ENCODE data around the gene ITGAX.

GRCh38 chr16:31420037-31420436 lies 65.1 kb downstream of the ITGAX start:
- TF ChIP-seq, protein P1, sequence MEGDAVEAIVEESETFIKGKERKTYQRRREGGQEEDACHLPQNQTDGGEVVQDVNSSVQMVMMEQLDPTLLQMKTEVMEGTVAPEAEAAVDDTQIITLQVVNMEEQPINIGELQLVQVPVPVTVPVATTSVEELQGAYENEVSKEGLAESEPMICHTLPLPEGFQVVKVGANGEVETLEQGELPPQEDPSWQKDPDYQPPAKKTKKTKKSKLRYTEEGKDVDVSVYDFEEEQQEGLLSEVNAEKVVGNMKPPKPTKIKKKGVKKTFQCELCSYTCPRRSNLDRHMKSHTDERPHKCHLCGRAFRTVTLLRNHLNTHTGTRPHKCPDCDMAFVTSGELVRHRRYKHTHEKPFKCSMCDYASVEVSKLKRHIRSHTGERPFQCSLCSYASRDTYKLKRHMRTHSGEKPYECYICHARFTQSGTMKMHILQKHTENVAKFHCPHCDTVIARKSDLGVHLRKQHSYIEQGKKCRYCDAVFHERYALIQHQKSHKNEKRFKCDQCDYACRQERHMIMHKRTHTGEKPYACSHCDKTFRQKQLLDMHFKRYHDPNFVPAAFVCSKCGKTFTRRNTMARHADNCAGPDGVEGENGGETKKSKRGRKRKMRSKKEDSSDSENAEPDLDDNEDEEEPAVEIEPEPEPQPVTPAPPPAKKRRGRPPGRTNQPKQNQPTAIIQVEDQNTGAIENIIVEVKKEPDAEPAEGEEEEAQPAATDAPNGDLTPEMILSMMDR (IDR thresholded peaks at IDR 0.05): no peak
- TF ChIP-seq GABPA (IDR thresholded peaks at IDR 0.05; ENCODE audit: low read depth): no peak
- TF ChIP-seq YY1 (IDR thresholded peaks at IDR 0.05; ENCODE audit: low read depth): no peak
- no peak for TF ChIP-seq MAX (IDR thresholded peaks at IDR 0.05; ENCODE audit: low read depth)
- TF ChIP-seq REST (IDR thresholded peaks at IDR 0.05; ENCODE audit: low read depth, low read length): no peak
- no peak for TF ChIP-seq JUND (IDR thresholded peaks at IDR 0.05)
- TF ChIP-seq TAF1 (IDR thresholded peaks at IDR 0.05; ENCODE audit: borderline replicate concordance, low read depth, low read length): no peak
- no peak for TF ChIP-seq POLR2AphosphoS5 (IDR thresholded peaks at IDR 0.05; ENCODE audit: low read depth, low read length)

All from SK-N-SH (cell line).